ENCODE measurements around the gene COL25A1. TPM values are rescaled to one million over a fixed set of nuclear protein-coding genes. Genes with fewer than 3 reads are reported as not detected.
A peak's percentile ranks its signal among the peaks of the same experiment; 100 is the strongest.

COL25A1 gene
- total and polyA plus RNA-seq, 2 experiments from 2014 or later: 0.25 TPM; not detected in 1

DNA sequence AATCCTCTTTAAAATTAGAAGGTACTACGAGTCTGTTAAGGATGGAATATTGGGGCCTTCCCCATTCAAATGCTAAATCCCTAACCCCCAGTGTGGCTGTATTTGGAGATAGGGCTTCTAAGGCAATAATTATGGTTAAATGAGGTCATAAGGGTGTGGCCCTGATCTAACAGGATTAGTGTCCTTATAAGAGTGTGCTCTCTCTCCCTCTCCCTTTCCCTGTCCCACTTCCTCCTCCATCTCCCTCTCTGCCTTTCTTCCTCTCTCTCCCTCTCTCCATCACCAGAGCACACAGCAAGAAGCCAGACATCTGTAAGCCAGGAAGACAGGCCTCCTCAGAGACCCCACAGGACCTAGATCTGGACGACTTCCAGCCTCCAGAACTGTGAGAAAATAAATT, 116.9 kb downstream of the COL25A1 start:
- Histone ChIP-seq H3K4me1 (ENCODE audit: insufficient read depth) (0 out of 2 replicates have a peak, but pooled peaks cover 13% of the 10 kb centered on the region), H2AFZ (no peak overlapping the region), H3K79me2 (ENCODE audit: insufficient read depth) (no peaks in the 10 kb centered on the region), H3F3A (ENCODE audit: insufficient read depth) (peaks cover 5% of the 10 kb centered on the region; the same call in 1 of the 2 replicates), H4K20me1 (ENCODE audit: insufficient read depth) (no peaks in the 10 kb centered on the region), H3K27ac (no peak overlapping the region), H3K9me3 (ENCODE audit: low read depth) (no peaks in the 10 kb centered on the region), H3K36me3 (ENCODE audit: low read depth) (no peaks in the 10 kb centered on the region), H3K9ac (no peak overlapping the region), H3K4me2 (ENCODE audit: unreplicated experiment) (no peak overlapping the region), H3K9me2 (ENCODE audit: insufficient read depth) (no peaks in the 10 kb centered on the region), H3K27me3 (replicated peaks; ENCODE audit: insufficient read depth) (no peaks in the 10 kb centered on the region), H3K4me3 (no peak overlapping the region)
- in situ Hi-C loops (cut with MboI): no loop called here
- DNase-seq: no peak
- WGBS, 2 experiments (ENCODE audit: low coverage in 1 of 2, low lambda C conversion rate in 2 of 2, missing lambda C conversion rate in 2 of 2): 60 to 64% methylated on average over 2 of the region's 2 CpGs
- no peak for TF ChIP-seq EZH2phosphoT487 (IDR thresholded peaks at IDR 0.05; ENCODE audit: insufficient read depth, low read depth)
- no peak for TF ChIP-seq EZH2 (IDR thresholded peaks at IDR 0.05; ENCODE audit: insufficient read depth, poor library complexity, severe bottlenecking)

DNA sequence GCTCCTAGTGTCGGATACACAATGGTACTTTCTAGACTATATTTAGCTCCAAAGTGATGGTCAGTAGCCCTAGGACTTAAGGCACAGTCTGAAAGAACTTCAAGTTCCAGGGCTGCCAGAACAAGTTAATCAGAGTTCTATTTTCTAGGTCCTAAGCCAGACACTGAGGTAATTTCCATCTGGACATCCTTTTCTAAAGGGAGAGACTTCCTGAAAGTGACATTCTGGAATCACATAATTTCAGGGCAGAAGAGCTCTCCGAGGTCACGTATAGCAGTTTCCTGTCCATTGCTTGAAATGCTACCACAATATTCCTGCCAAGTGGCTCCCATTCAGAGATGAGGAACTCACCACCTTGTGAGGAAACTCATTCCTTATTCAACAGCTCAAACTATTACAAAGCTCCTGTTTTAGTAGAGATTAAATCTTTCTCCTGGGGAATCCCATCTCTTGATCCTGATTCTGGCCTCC, 117.9 kb downstream of the COL25A1 start:
- H2AFZ ChIP-seq: 0 out of 2 replicates have a peak overlapping the region, but pooled peaks have one; percentile 10
- H3K9me3 ChIP-seq (ENCODE audit: low read depth): no peaks in the 10 kb centered on the region
- H3K79me2 ChIP-seq (ENCODE audit: insufficient read depth): no peaks in the 10 kb centered on the region
- TF ChIP-seq EZH2phosphoT487 (IDR thresholded peaks at IDR 0.05; ENCODE audit: insufficient read depth, low read depth) (no peak), EZH2 (IDR thresholded peaks at IDR 0.05; ENCODE audit: insufficient read depth, poor library complexity, severe bottlenecking) (no peak)
- no peak overlapping the region for H3K4me2 ChIP-seq (ENCODE audit: unreplicated experiment)
- H3K27ac ChIP-seq: no peak overlapping the region
- H3K36me3 ChIP-seq (ENCODE audit: low read depth): no peaks in the 10 kb centered on the region
- H3K27me3 ChIP-seq (replicated peaks; ENCODE audit: insufficient read depth): no peaks in the 10 kb centered on the region
- WGBS, 2 experiments (ENCODE audit: low coverage in 1 of 2, low lambda C conversion rate in 2 of 2, missing lambda C conversion rate in 2 of 2): 5 to 7% methylated on average over 3 of the region's 3 CpGs
- no peak overlapping the region for H3K9ac ChIP-seq
- no peaks in the 10 kb centered on the region for H3K9me2 ChIP-seq (ENCODE audit: insufficient read depth)
- H3F3A ChIP-seq (ENCODE audit: insufficient read depth): peaks cover 5% of the 10 kb centered on the region; the same call in 1 of the 2 replicates
- DNase-seq: peak; percentile 23
- H3K4me1 ChIP-seq (ENCODE audit: insufficient read depth): 0 out of 2 replicates have a peak, but pooled peaks cover 13% of the 10 kb centered on the region
- H3K4me3 ChIP-seq: no peak overlapping the region
- in situ Hi-C loops (cut with MboI): no loop called here
- no peaks in the 10 kb centered on the region for H4K20me1 ChIP-seq (ENCODE audit: insufficient read depth)

DNA sequence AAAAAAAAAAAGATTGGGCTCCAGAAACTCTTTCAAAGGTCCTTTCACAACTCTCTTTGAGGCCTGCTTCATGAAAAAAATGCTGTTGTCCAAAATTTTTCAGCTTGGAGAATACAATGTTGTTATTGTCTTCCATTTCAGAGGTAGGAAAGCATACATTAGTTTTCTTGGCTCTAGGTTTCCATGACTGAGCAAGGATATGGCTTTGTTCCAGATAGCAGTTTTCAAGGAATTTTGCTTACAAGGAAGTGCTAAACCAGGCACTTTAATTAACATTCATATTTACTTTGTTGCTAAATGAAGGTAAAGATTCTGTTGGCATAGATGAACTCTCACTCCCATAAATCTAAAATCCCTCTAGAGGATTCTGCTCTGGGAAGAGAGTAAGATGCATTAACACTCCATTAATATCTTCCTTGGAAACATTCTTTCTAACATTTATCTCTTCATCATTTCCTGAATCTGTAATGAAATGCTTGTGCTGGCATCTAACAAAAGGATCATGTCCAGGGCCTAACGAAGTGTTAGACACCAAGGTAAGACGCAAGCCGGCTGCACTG, 118.4 kb downstream of the COL25A1 start:
- no peaks in the 10 kb centered on the region for H4K20me1 ChIP-seq (ENCODE audit: insufficient read depth)
- no peak overlapping the region for H3K27ac ChIP-seq
- H3K4me1 ChIP-seq (ENCODE audit: insufficient read depth): 0 out of 2 replicates have a peak, but pooled peaks cover 13% of the 10 kb centered on the region
- TF ChIP-seq EZH2phosphoT487 (IDR thresholded peaks at IDR 0.05; ENCODE audit: insufficient read depth, low read depth) (no peak), EZH2 (IDR thresholded peaks at IDR 0.05; ENCODE audit: insufficient read depth, poor library complexity, severe bottlenecking) (no peak)
- no peak overlapping the region for H3K9ac ChIP-seq
- peaks cover 5% of the 10 kb centered on the region; the same call in 1 of the 2 replicates for H3F3A ChIP-seq (ENCODE audit: insufficient read depth)
- H3K36me3 ChIP-seq (ENCODE audit: low read depth): no peaks in the 10 kb centered on the region
- no peak overlapping the region for H3K4me3 ChIP-seq
- H3K4me2 ChIP-seq (ENCODE audit: unreplicated experiment): no peak overlapping the region
- H3K9me3 ChIP-seq (ENCODE audit: low read depth): no peaks in the 10 kb centered on the region
- no peaks in the 10 kb centered on the region for H3K79me2 ChIP-seq (ENCODE audit: insufficient read depth)
- 0 out of 2 replicates have a peak overlapping the region, but pooled peaks have one; percentile 10 for H2AFZ ChIP-seq
- DNase-seq: no peak
- in situ Hi-C loops (cut with MboI): no loop called here
- 21 to 36% methylated on average over 3 of the region's 3 CpGs for WGBS, 2 experiments (ENCODE audit: low coverage in 1 of 2, low lambda C conversion rate in 2 of 2, missing lambda C conversion rate in 2 of 2)
- no peaks in the 10 kb centered on the region for H3K9me2 ChIP-seq (ENCODE audit: insufficient read depth)
- H3K27me3 ChIP-seq (replicated peaks; ENCODE audit: insufficient read depth): no peaks in the 10 kb centered on the region

DNA sequence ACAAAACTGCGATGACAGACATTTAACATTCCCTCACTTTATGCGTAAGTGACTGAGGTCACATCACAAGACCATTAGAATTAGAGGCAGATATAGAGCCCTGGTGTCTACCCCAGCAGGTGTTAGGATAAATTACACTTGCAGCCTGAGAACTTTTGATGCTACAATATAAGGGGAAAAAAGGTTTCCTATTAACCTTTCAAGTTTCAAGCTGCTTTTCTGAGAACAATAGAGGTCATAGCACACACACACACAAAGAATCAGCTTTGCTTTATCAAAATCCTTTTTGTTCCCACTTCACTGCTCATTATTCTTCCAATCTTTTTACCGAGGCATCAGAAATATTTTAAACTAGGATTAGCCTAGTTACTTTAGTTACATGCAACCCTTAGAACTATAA, 119.8 kb downstream of the COL25A1 start:
- H3K4me1 ChIP-seq (ENCODE audit: insufficient read depth): 0 out of 2 replicates have a peak, but pooled peaks cover 13% of the 10 kb centered on the region
- no peaks in the 10 kb centered on the region for H3K79me2 ChIP-seq (ENCODE audit: insufficient read depth)
- no peak overlapping the region for H3K27ac ChIP-seq
- H3K27me3 ChIP-seq (replicated peaks; ENCODE audit: insufficient read depth): no peaks in the 10 kb centered on the region
- DNase-seq: no peak
- TF ChIP-seq EZH2phosphoT487 (IDR thresholded peaks at IDR 0.05; ENCODE audit: insufficient read depth, low read depth) (no peak), EZH2 (IDR thresholded peaks at IDR 0.05; ENCODE audit: insufficient read depth, poor library complexity, severe bottlenecking) (no peak)
- in situ Hi-C loops (cut with MboI): no loop called here
- H3K4me2 ChIP-seq (ENCODE audit: unreplicated experiment): no peak overlapping the region
- no peak overlapping the region for H3K9ac ChIP-seq
- H3K9me3 ChIP-seq (ENCODE audit: low read depth): no peaks in the 10 kb centered on the region
- no peaks in the 10 kb centered on the region for H3K36me3 ChIP-seq (ENCODE audit: low read depth)
- peaks cover 5% of the 10 kb centered on the region; the same call in 1 of the 2 replicates for H3F3A ChIP-seq (ENCODE audit: insufficient read depth)
- WGBS, 2 experiments (ENCODE audit: low coverage in 1 of 2, low lambda C conversion rate in 2 of 2, missing lambda C conversion rate in 2 of 2): 88 to 90% methylated on average over 3 of the region's 3 CpGs
- H2AFZ ChIP-seq: no peak overlapping the region
- H3K4me3 ChIP-seq: no peak overlapping the region
- no peaks in the 10 kb centered on the region for H3K9me2 ChIP-seq (ENCODE audit: insufficient read depth)
- no peaks in the 10 kb centered on the region for H4K20me1 ChIP-seq (ENCODE audit: insufficient read depth)
